K562 (cell line): ENCODE measurements around the gene CEACAM7. TPM values are rescaled to one million over a fixed set of nuclear protein-coding genes. Genes with fewer than 3 reads are reported as not detected.

Experiments used
- ATAC-seq: fragments of 200-7000 bp; cut with Tn5 transposase; 3 replicates; pipeline ENCODE4 v1.9.1; 2020; ENCODE audit warnings: moderate library complexity
- BruUV-seq: library from RNA; stranded (reverse); fragments of 400-500 nt; replicated peaks from 2 replicates; lab custom pipeline; 2021; lab: Mats Ljungman, UMichigan
- CTCF ChIA-PET: fragments of 300-600 bp; formaldehyde crosslinking; extraction: SDS; loops from one replicate; lab custom pipeline; 2021; ENCODE audit warnings: low intra/inter-chr PET ratio; lab: Yijun Ruan, JAX
- POLR2A ChIA-PET: fragments of 300-600, 350-650 bp; sonication (Branson Sonifier 250); formaldehyde crosslinking; extraction: SDS; loops from one replicate; lab custom pipeline; 2021; ENCODE audit warnings: antibody characterized with exemption, inconsistent platforms; lab: Yijun Ruan, JAX
- DNase-seq, 4 experiments: peaks; one replicate each; pipeline versions ENCODE4 v3.0.0 to v3.0.0-alpha.2; 2011 to 2018; ENCODE audit warnings: low spot score in 3 of 4, mixed read lengths in 3 of 4; ENCODE audit errors: extremely low read depth in 1 of 4
- FAIRE-seq: peaks from 2 replicates; lab custom pipeline; 2011; peaks lifted over from hg19 to GRCh38; lab: Jason Lieb, UNC
- H2AFZ ChIP-seq: 2 replicates; pipeline ENCODE4 v1.6.0; 2011; ENCODE audit warnings: low read depth, low read length, control low read depth, inconsistent platforms
- H3K27ac ChIP-seq: fragments of 200-600 bp; 3 replicates; pipeline ENCODE4 v1.8.0; 2011; ENCODE audit warnings: low read depth, mild to moderate bottlenecking, control low read depth, inconsistent platforms, low read length, moderate library complexity, mixed read lengths; ENCODE audit errors: extremely low read depth
- H3K27me3 ChIP-seq, 2 experiments: fragments of 300-600 bp in 1 of 2; 2 replicates in 1 of 2; 3 replicates in 1 of 2; pipeline versions ENCODE4 v1.6.0 to v1.8.0; 2011; ENCODE audit warnings: inconsistent platforms in 2 of 2, low read length in 2 of 2, mild to moderate bottlenecking in 1 of 2, mixed read lengths in 1 of 2, moderate library complexity in 1 of 2; ENCODE audit not compliant: control insufficient read depth in 2 of 2, insufficient read depth in 2 of 2
- H3K36me3 ChIP-seq: fragments of 300-600 bp; 3 replicates; pipeline ENCODE4 v1.8.0; 2011; ENCODE audit warnings: mild to moderate bottlenecking, low read length, inconsistent platforms; ENCODE audit not compliant: control insufficient read depth, insufficient read depth
- H3K4me1 ChIP-seq, 2 experiments: fragments of 200-600 bp in 1 of 2; replicated peaks in 1 of 2; 2 replicates in 1 of 2; 3 replicates in 1 of 2; pipeline versions ENCODE4 v1.5.1 to v1.8.0; 2011; ENCODE audit warnings: inconsistent platforms in 2 of 2, low read length in 2 of 2, mild to moderate bottlenecking in 1 of 2, mixed read lengths in 1 of 2, moderate library complexity in 1 of 2; ENCODE audit not compliant: control insufficient read depth in 2 of 2, insufficient read depth in 2 of 2
- H3K4me2 ChIP-seq: 2 replicates; pipeline ENCODE4 v1.6.1; 2011; ENCODE audit warnings: low read length, control low read depth, inconsistent platforms, mixed read lengths; ENCODE audit not compliant: insufficient read depth
- H3K4me3 ChIP-seq: fragments of 200-600 bp; sonication (generic), shearing (Covaris generic); 2 replicates; pipeline ENCODE4 v1.5.1; 2016; ENCODE audit warnings: control low read depth, inconsistent platforms
- H3K79me2 ChIP-seq: fragments of 200-600 bp; 3 replicates; pipeline ENCODE4 v1.8.0; 2011; ENCODE audit warnings: low read length, inconsistent platforms; ENCODE audit not compliant: control insufficient read depth, insufficient read depth
- H3K9ac ChIP-seq, 2 experiments: 2 replicates each; pipeline versions ENCODE4 v1.6.0 to v1.6.1; 2011; ENCODE audit warnings: low read depth in 2 of 2, low read length in 2 of 2, control low read depth in 1 of 2, inconsistent platforms in 1 of 2, mild to moderate bottlenecking in 1 of 2, mixed read lengths in 1 of 2; ENCODE audit not compliant: insufficient read depth in 1 of 2
- H3K9me1 ChIP-seq: one replicate; pipeline ENCODE4 v1.6.0; 2011; ENCODE audit warnings: inconsistent platforms, mild to moderate bottlenecking, low read length, moderate library complexity; ENCODE audit not compliant: control insufficient read depth, insufficient read depth
- H3K9me3 ChIP-seq: replicated peaks from 2 replicates; pipeline ENCODE4 v1.5.1; 2011; ENCODE audit warnings: low read depth, low read length, inconsistent platforms; ENCODE audit not compliant: control insufficient read depth, insufficient read depth
- H4K20me1 ChIP-seq: replicated peaks from 2 replicates; pipeline ENCODE4 v1.6.1; 2011; ENCODE audit warnings: low read length, inconsistent platforms, mixed read lengths; ENCODE audit not compliant: control insufficient read depth, insufficient read depth
- ATF4 ChIP-seq: fragments of 450-650 bp; formaldehyde crosslinking; IDR thresholded peaks from 2 replicates; pipeline ENCODE4 v1.4.0; 2022; ENCODE audit warnings: mild to moderate bottlenecking, moderate library complexity
- ATF6 ChIP-seq: sonication (generic); formaldehyde crosslinking; IDR thresholded peaks from 2 replicates; pipeline ENCODE4 v1.4.0; 2020; ENCODE audit warnings: mild to moderate bottlenecking, missing genetic modification reagents
- FOXP1 ChIP-seq: sonication (generic); formaldehyde crosslinking; IDR thresholded peaks from 2 replicates; pipeline ENCODE4 v1.8.0; 2022; ENCODE audit warnings: mild to moderate bottlenecking, missing genetic modification reagents
- HMG20B ChIP-seq: fragments of 250-450 bp; sonication (Bioruptor Pico); IDR thresholded peaks from 2 replicates; pipeline ENCODE4 v1.5.0; 2021; ENCODE audit warnings: mild to moderate bottlenecking
- KHSRP ChIP-seq: fragments of 450-650 bp; IDR thresholded peaks from 2 replicates; pipeline ENCODE4 v1.6.1; 2017
- MAZ ChIP-seq, 2 experiments: fragments of 450-650 bp in 1 of 2; sonication (generic) in 1 of 2; formaldehyde crosslinking; IDR thresholded peaks in 1 of 2; conservative IDR thresholded peaks in 1 of 2; 2 replicates each; pipeline versions ENCODE4 v1.4.0 to v1.5.0; 2020; ENCODE audit warnings: mild to moderate bottlenecking in 1 of 2, missing genetic modification reagents in 1 of 2
- MEF2D ChIP-seq: conservative IDR thresholded peaks from 2 replicates; pipeline ENCODE4 v1.6.1; 2016; ENCODE audit warnings: low read depth, missing genetic modification characterization, missing compliant biosample characterization
- PML ChIP-seq: IDR thresholded peaks from 2 replicates; pipeline ENCODE4 v1.6.1; 2012; ENCODE audit warnings: low read length, inconsistent platforms
- RCOR1 ChIP-seq, 2 experiments: IDR thresholded peaks; 2 replicates each; pipeline ENCODE4 v1.6.1; 2012; ENCODE audit warnings: low read depth in 2 of 2, low read length in 2 of 2, borderline replicate concordance in 1 of 2, improper control_type of control experiment in 1 of 2
- SLC30A9 ChIP-seq: fragments of 250-450 bp; sonication (Bioruptor Pico); IDR thresholded peaks from 2 replicates; pipeline ENCODE4 v1.8.0; 2022; ENCODE audit warnings: mild to moderate bottlenecking, moderate library complexity
- SMAD2 ChIP-seq: fragments of 150-350 bp; IDR thresholded peaks from 2 replicates; pipeline ENCODE4 v1.6.1; 2014; ENCODE audit warnings: low read depth, mild to moderate bottlenecking, low read length
- SMAD4 ChIP-seq: fragments of 250-450 bp; sonication (Bioruptor Pico); conservative IDR thresholded peaks from 2 replicates; pipeline ENCODE4 v1.8.0; 2021; ENCODE audit warnings: inconsistent platforms, mild to moderate bottlenecking, moderate library complexity
- ZNF224 ChIP-seq: sonication (generic); formaldehyde crosslinking; IDR thresholded peaks from 2 replicates; pipeline ENCODE4 v1.8.0; 2022; ENCODE audit warnings: mild to moderate bottlenecking, missing genetic modification reagents
- whole genome bisulfite sequencing: fragments of 100-300 bp; shearing (Covaris generic); methylation state at CpG from one replicate; pipeline ENCODE4 v1.1.6; 2016; ENCODE audit warnings: low coverage, mixed read lengths; ENCODE audit not compliant: insufficient coverage; ENCODE audit errors: missing lambda C conversion rate; 5-methylcytosine and 5-hydroxymethylcytosine counted together
- in situ Hi-C: fragments of 300-500 bp; cut with MboI; formaldehyde crosslinking; loops from 4 replicates; pipeline ENCODE4 v1.15.0; 2018; ENCODE audit warnings: inconsistent platforms, mixed read lengths
- intact Hi-C: fragments of 100-400 bp; cut with micrococcal nuclease; formaldehyde crosslinking; loops from 2 replicates; pipeline ENCODE4 v1.14.2; 2022
- polyA plus RNA-seq, 8 experiments: library from polyadenylated mRNA; depleted of rRNA in 4 of 8; stranded (reverse) in 5 of 8; unstranded in 3 of 8; fragments of >200 nt; fragmentation: Nextera tagmentation in 2 of 8; fragmentation: Illumina TruSeq in 1 of 8; extraction: Ambion mirVana in 2 of 8; extraction: Trizol in 1 of 8; gene quantifications; 2 replicates each; pipeline versions ENCODE4 v1.2.1 to v1.2.3, GENCODE V29; 2011 to 2014; ENCODE audit warnings: inconsistent platforms in 1 of 8, missing spikeins in 1 of 8
- total RNA-seq, 7 experiments: library from RNA; depleted of rRNA in 6 of 7; stranded (reverse); fragments of >200 nt in 6 of 7; fragmentation: Illumina TruSeq in 2 of 7; extraction: Trizol in 2 of 7; gene quantifications; 2 replicates each; pipeline versions ENCODE4 v1.2.1 to v1.2.3, GENCODE V29; 2011 to 2021; ENCODE audit warnings: low replicate concordance in 1 of 7
- TF ChIP-seq, protein P1 (sequence below): fragments of 250-450 bp; sonication (Bioruptor Pico); IDR thresholded peaks from 2 replicates; pipeline ENCODE4 v1.5.0; 2020; ENCODE audit warnings: mild to moderate bottlenecking, borderline replicate concordance

The CEACAM7 gene
- total and polyA plus RNA-seq, 9 of the 15 experiments (the other 6 are each of a cell fraction or from before 2014, with no cell fraction given), result not detected

GRCh38 chr19:41670755-41671154 lies 17.3 kb downstream of the CEACAM7 start (continued):
- no peak for TF ChIP-seq SMAD4 (CRISPR knock-in tag)
- TF ChIP-seq ATF6, result no peak

DNA sequence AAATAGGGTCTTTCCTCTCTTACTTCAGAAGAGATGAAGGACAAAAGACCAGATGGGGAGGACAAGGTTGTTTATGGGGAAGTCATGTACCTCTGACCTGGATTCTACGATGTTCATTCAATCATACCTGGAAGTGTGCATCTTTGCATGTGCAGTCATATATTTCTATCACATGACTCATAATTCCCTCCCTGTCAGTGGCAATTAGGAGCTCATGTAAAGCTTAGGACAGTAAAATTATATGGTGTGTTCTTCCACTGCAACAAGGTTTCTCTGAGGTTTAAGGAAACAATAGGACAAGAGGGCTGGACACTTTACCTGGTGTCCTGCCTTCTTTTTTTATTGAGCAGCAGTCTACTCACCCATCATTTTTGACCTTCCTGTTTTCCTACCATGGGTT lies 19.8 kb downstream of the CEACAM7 start:
- no peak for TF ChIP-seq ZNF224 (CRISPR knock-in tag)
- no peak for TF ChIP-seq PML
- no peak for TF ChIP-seq SLC30A9 (CRISPR knock-in tag)
- TF ChIP-seq SMAD2, result no peak
- no peak for TF ChIP-seq FOXP1
- no peak for TF ChIP-seq MEF2D
- TF ChIP-seq ATF4 (CRISPR knock-in tag), result no peak
- no peak for TF ChIP-seq HMG20B (CRISPR knock-in tag)
- TF ChIP-seq, protein P1, sequence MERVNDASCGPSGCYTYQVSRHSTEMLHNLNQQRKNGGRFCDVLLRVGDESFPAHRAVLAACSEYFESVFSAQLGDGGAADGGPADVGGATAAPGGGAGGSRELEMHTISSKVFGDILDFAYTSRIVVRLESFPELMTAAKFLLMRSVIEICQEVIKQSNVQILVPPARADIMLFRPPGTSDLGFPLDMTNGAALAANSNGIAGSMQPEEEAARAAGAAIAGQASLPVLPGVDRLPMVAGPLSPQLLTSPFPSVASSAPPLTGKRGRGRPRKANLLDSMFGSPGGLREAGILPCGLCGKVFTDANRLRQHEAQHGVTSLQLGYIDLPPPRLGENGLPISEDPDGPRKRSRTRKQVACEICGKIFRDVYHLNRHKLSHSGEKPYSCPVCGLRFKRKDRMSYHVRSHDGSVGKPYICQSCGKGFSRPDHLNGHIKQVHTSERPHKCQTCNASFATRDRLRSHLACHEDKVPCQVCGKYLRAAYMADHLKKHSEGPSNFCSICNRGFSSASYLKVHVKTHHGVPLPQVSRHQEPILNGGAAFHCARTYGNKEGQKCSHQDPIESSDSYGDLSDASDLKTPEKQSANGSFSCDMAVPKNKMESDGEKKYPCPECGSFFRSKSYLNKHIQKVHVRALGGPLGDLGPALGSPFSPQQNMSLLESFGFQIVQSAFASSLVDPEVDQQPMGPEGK, result no peak
- no peak for TF ChIP-seq MAZ (CRISPR knock-in tag; conservative IDR thresholded peaks at IDR 0.05 in 1 of 2, IDR thresholded peaks at IDR 0.05 in 1 of 2)
- no peak for TF ChIP-seq KHSRP
- TF ChIP-seq RCOR1 (IDR thresholded peaks at IDR 0.05; ENCODE audit: borderline replicate concordance in 1 of 2, low read depth in 2 of 2, low read length in 2 of 2), result no peak
- Histone ChIP-seq H3K4me3 (no peak overlapping the region), H3K79me2 (no peaks in the 10 kb centered on the region), H3K9me3 (no peaks in the 10 kb centered on the region), H2AFZ (no peak overlapping the region), H3K9me1 (no peaks in the 10 kb centered on the region), H3K4me2 (no peak overlapping the region), H3K27me3 (0 out of 5 replicates have a peak, but pooled peaks cover 0 to 4% of the 10 kb centered on the region in 2 experiments), H3K4me1 (no peaks in the 10 kb centered on the region), H3K9ac (no peak overlapping the region), H3K27ac (no peak overlapping the region), H4K20me1 (no peaks in the 10 kb centered on the region), H3K36me3 (no peaks in the 10 kb centered on the region)
- no TSS peak for BruUV-seq
- intact Hi-C loops (no loop called here), in situ Hi-C loops (no loop called here)
- CTCF ChIA-PET, result no interaction called here
- no peak for FAIRE-seq
- no peak for ATAC-seq
- no peak for DNase-seq
- POLR2A ChIA-PET, result no interaction called here
- 0% methylated on average over 1 of the region's 1 CpG for WGBS
